ENCODE data around the gene MACO1. TPM values are rescaled to one million over a fixed set of nuclear protein-coding genes. Genes with fewer than 3 reads are reported as not detected.
"Not testable (repeated sequence)": the region's sequence is repeated elsewhere in the genome, so short reads cannot be mapped to it uniquely, and the experiment has no call there.

The MACO1 gene, protein sequence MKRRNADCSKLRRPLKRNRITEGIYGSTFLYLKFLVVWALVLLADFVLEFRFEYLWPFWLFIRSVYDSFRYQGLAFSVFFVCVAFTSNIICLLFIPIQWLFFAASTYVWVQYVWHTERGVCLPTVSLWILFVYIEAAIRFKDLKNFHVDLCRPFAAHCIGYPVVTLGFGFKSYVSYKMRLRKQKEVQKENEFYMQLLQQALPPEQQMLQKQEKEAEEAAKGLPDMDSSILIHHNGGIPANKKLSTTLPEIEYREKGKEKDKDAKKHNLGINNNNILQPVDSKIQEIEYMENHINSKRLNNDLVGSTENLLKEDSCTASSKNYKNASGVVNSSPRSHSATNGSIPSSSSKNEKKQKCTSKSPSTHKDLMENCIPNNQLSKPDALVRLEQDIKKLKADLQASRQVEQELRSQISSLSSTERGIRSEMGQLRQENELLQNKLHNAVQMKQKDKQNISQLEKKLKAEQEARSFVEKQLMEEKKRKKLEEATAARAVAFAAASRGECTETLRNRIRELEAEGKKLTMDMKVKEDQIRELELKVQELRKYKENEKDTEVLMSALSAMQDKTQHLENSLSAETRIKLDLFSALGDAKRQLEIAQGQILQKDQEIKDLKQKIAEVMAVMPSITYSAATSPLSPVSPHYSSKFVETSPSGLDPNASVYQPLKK
- total RNA-seq (21.3 TPM), polyA plus RNA-seq (17.3 TPM)
- long read RNA-seq, donor 1, partial matches to known transcripts: 0 of 1 reads
- long read RNA-seq, donor 1, other reads (novel, unspliced or antisense): 0 of 1 reads
- long read RNA-seq, donor 2, partial matches to known transcripts: 5 of 7 reads
- long read RNA-seq, donor 2, other reads (novel, unspliced or antisense): 0 of 7 reads
- long read RNA-seq, donor 3, partial matches to known transcripts: 0 of 3 reads
- long read RNA-seq, donor 3, other reads (novel, unspliced or antisense): 0 of 3 reads
- long read RNA-seq, donor 4, partial matches to known transcripts: 0 of 3 reads
- long read RNA-seq, donor 4, other reads (novel, unspliced or antisense): 0 of 3 reads
- long read RNA-seq, donor 5, partial matches to known transcripts: 10 of 11 reads
- long read RNA-seq, donor 5, other reads (novel, unspliced or antisense): 0 of 11 reads
- long read RNA-seq, donor 6, partial matches to known transcripts: 0 of 2 reads
- long read RNA-seq, donor 6, other reads (novel, unspliced or antisense): 0 of 2 reads
- long read RNA-seq, donor 7, partial matches to known transcripts: 7 of 10 reads
- long read RNA-seq, donor 7, other reads (novel, unspliced or antisense): 0 of 10 reads
- long read RNA-seq, donor 8: 0 reads
- long read RNA-seq, donor 9, partial matches to known transcripts: 0 of 4 reads
- long read RNA-seq, donor 9, other reads (novel, unspliced or antisense): 0 of 4 reads
- long read RNA-seq, donor 10, partial matches to known transcripts: 5 of 8 reads
- long read RNA-seq, donor 10, other reads (novel, unspliced or antisense): 0 of 8 reads

- H3K4me1 ChIP-seq (ENCODE audit: control insufficient read depth in 2 of 2, insufficient read depth in 2 of 2, low read length in 2 of 2): peaks cover 0 to 13% of the 10 kb centered on the region in 2 donors
- under 1% methylated on average over 87 of the region's 87 CpGs for WGBS
- peak within 1 kb of the TSS; percentile 88 to 98 for H3K4me3 ChIP-seq (ENCODE audit: low read length in 2 of 2)
- H3K27me3 ChIP-seq (ENCODE audit: control insufficient read depth in 2 of 2, insufficient read depth in 1 of 2, low read length in 1 of 2): peaks cover 0 to 2% of the 10 kb centered on the region in 2 donors
- no peaks in the 10 kb centered on the region for H3K9me3 ChIP-seq (ENCODE audit: control insufficient read depth in 2 of 2, insufficient read depth in 1 of 2, low read length in 1 of 2)
- DNase-seq (ENCODE audit: low read depth in 6 of 9, low spot score in 9 of 9): peak; percentile 93 to 99 (median 96)
- peak within 1 kb of the TSS; percentile 88 to 95 for H3K27ac ChIP-seq (ENCODE audit: low read depth in 1 of 2, low read length in 1 of 2)
- no peaks in the 10 kb centered on the region for H3K36me3 ChIP-seq (ENCODE audit: control insufficient read depth in 2 of 2, insufficient read depth in 2 of 2, low read length in 1 of 2)
These were observed at the start of gene MACO1 for GRCh38 chr1:25430073-25430966. TSS of gene MACO1 (plus strand) at chr1:25430897. CDS start at chr1:25431099, 202 bp downstream.

DNA sequence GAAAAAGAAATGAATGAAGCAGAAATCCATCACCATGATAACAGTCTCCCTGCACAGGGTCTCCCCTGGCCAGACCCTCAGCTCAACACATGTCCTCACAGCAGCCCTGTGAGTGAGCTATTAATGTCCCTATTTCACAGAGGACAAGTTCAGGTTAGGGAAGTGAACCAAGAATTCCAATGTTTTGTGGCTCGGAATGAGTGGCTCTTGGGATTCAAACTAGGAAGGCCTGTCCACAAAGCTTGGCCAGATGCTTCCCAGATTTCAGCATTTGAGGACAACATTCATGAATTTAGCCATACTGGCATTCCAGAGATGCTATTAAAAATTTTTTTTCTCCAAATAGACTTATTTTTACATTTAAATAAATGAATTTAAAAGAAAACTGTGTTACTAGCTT lies 48.2 kb upstream of the MACO1 start:
- WGBS: 100% methylated on average over 1 of the region's 1 CpG
- not testable (repeated sequence) for H3K27me3 ChIP-seq (ENCODE audit: control insufficient read depth in 2 of 2, insufficient read depth in 1 of 2, low read length in 1 of 2); H3K36me3 ChIP-seq (ENCODE audit: control insufficient read depth in 2 of 2, insufficient read depth in 2 of 2, low read length in 1 of 2)

GRCh38 chr1:25383090-25383489 lies 47.6 kb upstream of the MACO1 start:
- WGBS: 96% methylated on average over 1 of the region's 1 CpG
- H3K4me3 ChIP-seq (ENCODE audit: low read length in 2 of 2); DNase-seq (ENCODE audit: low read depth in 6 of 9, low spot score in 9 of 9): not testable (repeated sequence)

More for the DNA sequence above, 48.2 kb upstream of the MACO1 start:
- H3K4me3 ChIP-seq (ENCODE audit: low read length in 2 of 2); H3K27ac ChIP-seq (ENCODE audit: low read depth in 1 of 2, low read length in 1 of 2); H3K4me1 ChIP-seq (ENCODE audit: control insufficient read depth in 2 of 2, insufficient read depth in 2 of 2, low read length in 2 of 2); H3K9me3 ChIP-seq (ENCODE audit: control insufficient read depth in 2 of 2, insufficient read depth in 1 of 2, low read length in 1 of 2); DNase-seq (ENCODE audit: low read depth in 6 of 9, low spot score in 9 of 9): not testable (repeated sequence)

DNA sequence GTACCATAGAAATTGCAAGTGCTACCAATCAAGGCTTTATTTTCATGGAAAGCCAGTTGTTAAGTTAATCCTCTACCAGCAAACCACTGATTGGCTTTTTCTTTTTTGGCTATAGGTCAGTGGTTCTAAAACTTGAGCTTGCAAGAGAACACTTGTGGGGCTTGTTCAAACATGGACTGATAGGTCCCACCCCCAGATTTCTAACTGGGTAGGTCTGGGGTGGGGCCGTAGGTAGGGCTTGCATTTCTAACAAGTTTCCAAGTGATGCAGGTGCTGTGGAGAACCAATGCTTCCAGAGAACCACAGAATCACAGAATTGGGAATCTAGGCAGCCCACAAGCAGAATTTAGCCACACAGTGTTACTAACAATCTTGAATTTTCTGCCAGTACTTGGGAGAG lies 46.8 kb upstream of the MACO1 start:
- not testable (repeated sequence) for H3K9me3 ChIP-seq (ENCODE audit: control insufficient read depth in 2 of 2, insufficient read depth in 1 of 2, low read length in 1 of 2); H3K27ac ChIP-seq (ENCODE audit: low read depth in 1 of 2, low read length in 1 of 2); H3K36me3 ChIP-seq (ENCODE audit: control insufficient read depth in 2 of 2, insufficient read depth in 2 of 2, low read length in 1 of 2); H3K27me3 ChIP-seq (ENCODE audit: control insufficient read depth in 2 of 2, insufficient read depth in 1 of 2, low read length in 1 of 2); H3K4me3 ChIP-seq (ENCODE audit: low read length in 2 of 2); DNase-seq (ENCODE audit: low read depth in 6 of 9, low spot score in 9 of 9); H3K4me1 ChIP-seq (ENCODE audit: control insufficient read depth in 2 of 2, insufficient read depth in 2 of 2, low read length in 2 of 2)
- WGBS: no CpG with 5 or more reads among the region's 1 CpG

More at GRCh38 chr1:25383090-25383489, 47.6 kb upstream of the MACO1 start:
- H3K9me3 ChIP-seq (ENCODE audit: control insufficient read depth in 2 of 2, insufficient read depth in 1 of 2, low read length in 1 of 2); H3K27me3 ChIP-seq (ENCODE audit: control insufficient read depth in 2 of 2, insufficient read depth in 1 of 2, low read length in 1 of 2); H3K27ac ChIP-seq (ENCODE audit: low read depth in 1 of 2, low read length in 1 of 2); H3K36me3 ChIP-seq (ENCODE audit: control insufficient read depth in 2 of 2, insufficient read depth in 2 of 2, low read length in 1 of 2); H3K4me1 ChIP-seq (ENCODE audit: control insufficient read depth in 2 of 2, insufficient read depth in 2 of 2, low read length in 2 of 2): not testable (repeated sequence)

DNA sequence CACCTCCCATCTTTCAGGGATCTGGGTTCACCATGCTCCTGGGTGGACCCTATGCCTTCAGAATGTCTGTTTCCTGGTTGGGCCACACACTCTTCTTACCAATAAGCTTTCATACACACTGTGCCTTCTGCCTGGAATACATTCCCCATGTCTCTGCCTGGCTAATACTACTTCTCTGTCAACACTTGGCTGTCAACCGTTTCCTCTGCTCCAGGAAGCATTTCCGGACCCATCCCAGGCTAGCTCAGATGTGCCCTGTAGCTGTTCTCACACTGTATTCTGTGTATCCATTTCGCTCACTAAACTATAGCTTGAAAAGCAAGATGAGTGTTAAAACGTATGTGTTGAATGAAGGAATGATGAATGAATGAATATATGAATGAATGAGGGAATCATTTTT lies 43.6 kb upstream of the MACO1 start:
- not testable (repeated sequence) for H3K4me3 ChIP-seq (ENCODE audit: low read length in 2 of 2); DNase-seq (ENCODE audit: low read depth in 6 of 9, low spot score in 9 of 9); H3K27me3 ChIP-seq (ENCODE audit: control insufficient read depth in 2 of 2, insufficient read depth in 1 of 2, low read length in 1 of 2); H3K36me3 ChIP-seq (ENCODE audit: control insufficient read depth in 2 of 2, insufficient read depth in 2 of 2, low read length in 1 of 2); H3K4me1 ChIP-seq (ENCODE audit: control insufficient read depth in 2 of 2, insufficient read depth in 2 of 2, low read length in 2 of 2); H3K27ac ChIP-seq (ENCODE audit: low read depth in 1 of 2, low read length in 1 of 2); H3K9me3 ChIP-seq (ENCODE audit: control insufficient read depth in 2 of 2, insufficient read depth in 1 of 2, low read length in 1 of 2)
- WGBS: 96% methylated on average over 4 of the region's 4 CpGs

GRCh38 chr1:25388691-25389090 lies 42.0 kb upstream of the MACO1 start:
- not testable (repeated sequence) for H3K27me3 ChIP-seq (ENCODE audit: control insufficient read depth in 2 of 2, insufficient read depth in 1 of 2, low read length in 1 of 2); H3K36me3 ChIP-seq (ENCODE audit: control insufficient read depth in 2 of 2, insufficient read depth in 2 of 2, low read length in 1 of 2); H3K4me3 ChIP-seq (ENCODE audit: low read length in 2 of 2); DNase-seq (ENCODE audit: low read depth in 6 of 9, low spot score in 9 of 9); H3K9me3 ChIP-seq (ENCODE audit: control insufficient read depth in 2 of 2, insufficient read depth in 1 of 2, low read length in 1 of 2); H3K27ac ChIP-seq (ENCODE audit: low read depth in 1 of 2, low read length in 1 of 2); H3K4me1 ChIP-seq (ENCODE audit: control insufficient read depth in 2 of 2, insufficient read depth in 2 of 2, low read length in 2 of 2)
- 84% methylated on average over 8 of the region's 9 CpGs for WGBS

DNA sequence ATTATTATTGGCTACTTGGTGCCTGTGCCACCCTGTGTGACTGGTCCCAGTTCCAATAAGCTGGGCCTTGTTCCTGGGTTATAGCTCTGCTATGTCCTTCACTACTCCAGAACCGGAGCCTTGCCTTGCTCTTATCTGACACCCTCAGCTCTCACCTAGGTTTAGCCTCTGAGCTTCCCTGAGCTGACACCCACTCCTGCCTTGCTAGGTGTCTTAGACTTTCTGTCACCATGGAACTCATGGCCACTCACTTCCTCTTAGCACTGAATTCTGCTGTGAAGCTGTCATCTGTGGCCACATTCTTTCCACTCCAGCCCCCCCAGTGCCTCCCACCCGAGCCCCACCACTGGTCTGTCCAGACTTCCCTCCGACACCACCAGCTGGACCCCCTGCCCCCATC lies 41.0 kb upstream of the MACO1 start:
- H3K27ac ChIP-seq (ENCODE audit: low read depth in 1 of 2, low read length in 1 of 2); H3K36me3 ChIP-seq (ENCODE audit: control insufficient read depth in 2 of 2, insufficient read depth in 2 of 2, low read length in 1 of 2); H3K4me3 ChIP-seq (ENCODE audit: low read length in 2 of 2); H3K4me1 ChIP-seq (ENCODE audit: control insufficient read depth in 2 of 2, insufficient read depth in 2 of 2, low read length in 2 of 2); H3K27me3 ChIP-seq (ENCODE audit: control insufficient read depth in 2 of 2, insufficient read depth in 1 of 2, low read length in 1 of 2); DNase-seq (ENCODE audit: low read depth in 6 of 9, low spot score in 9 of 9); H3K9me3 ChIP-seq (ENCODE audit: control insufficient read depth in 2 of 2, insufficient read depth in 1 of 2, low read length in 1 of 2): not testable (repeated sequence)
- WGBS: 65% methylated on average over 3 of the region's 3 CpGs

DNA sequence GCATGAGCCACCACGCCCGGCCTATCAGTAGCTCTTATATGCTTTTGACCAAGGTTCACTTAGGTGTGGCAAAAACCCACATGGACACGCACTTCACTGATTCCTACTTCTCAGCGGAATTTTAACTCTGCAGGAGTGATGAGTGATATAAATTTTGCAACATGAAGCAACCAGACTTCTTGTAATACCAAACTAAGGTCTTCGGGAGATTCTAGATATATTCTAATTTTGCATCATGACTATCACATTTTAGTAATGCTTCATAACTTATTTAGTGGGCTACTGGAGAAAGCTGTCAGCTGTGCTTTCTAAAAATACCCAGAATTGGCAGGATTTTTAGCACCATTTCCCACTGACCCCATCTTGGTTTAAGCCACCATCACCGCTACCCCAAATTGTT lies 37.9 kb upstream of the MACO1 start:
- Histone ChIP-seq H3K36me3 (ENCODE audit: control insufficient read depth in 2 of 2, insufficient read depth in 2 of 2, low read length in 1 of 2) (no peaks in the 10 kb centered on the region), H3K27me3 (ENCODE audit: control insufficient read depth in 2 of 2, insufficient read depth in 1 of 2, low read length in 1 of 2) (no peaks in the 10 kb centered on the region), H3K4me3 (ENCODE audit: low read length in 2 of 2) (no peak overlapping the region), H3K9me3 (ENCODE audit: control insufficient read depth in 2 of 2, insufficient read depth in 1 of 2, low read length in 1 of 2) (no peaks in the 10 kb centered on the region), H3K27ac (ENCODE audit: low read depth in 1 of 2, low read length in 1 of 2) (no peak overlapping the region), H3K4me1 (ENCODE audit: control insufficient read depth in 2 of 2, insufficient read depth in 2 of 2, low read length in 2 of 2) (no peaks in the 10 kb centered on the region)
- 99% methylated on average over 6 of the region's 6 CpGs for WGBS
- no peak for DNase-seq (ENCODE audit: low read depth in 6 of 9, low spot score in 9 of 9)

All from thymus (tissue), 14 donors.